Panc1 (cell line): Measurements from ENCODE around the gene GMNC. TPM values are rescaled to one million over a fixed set of nuclear protein-coding genes. Genes with fewer than 3 reads are reported as not detected.

Source experiments
- ATAC-seq: fragments of 200-7000 bp; cut with Tn5 transposase; 2 replicates; pipeline ENCODE4 v1.9.1; 2020; ENCODE audit warnings: mild to moderate bottlenecking, moderate library complexity
- BruUV-seq: library from RNA; stranded (reverse); fragments of 400-500 nt; replicated peaks from 2 replicates; lab custom pipeline; 2021; lab: Mats Ljungman, UMichigan
- CTCF ChIA-PET: fragments of 300-600 bp; sonication (Branson Sonifier 250); formaldehyde crosslinking; loops from one replicate; lab custom pipeline; 2022; ENCODE audit warnings: antibody characterized with exemption; lab: Charles Lee
- POLR2A ChIA-PET: fragments of 300-600 bp; sonication (Branson Sonifier 250); formaldehyde crosslinking; loops from one replicate; lab custom pipeline; 2022; ENCODE audit warnings: antibody characterized with exemption; lab: Charles Lee
- DNase-seq: peaks from one replicate; pipeline ENCODE4 v3.0.0-alpha.2; 2010; ENCODE audit warnings: low read depth, low spot score
- H3K27ac ChIP-seq: 2 replicates; pipeline ENCODE4 v1.5.1; 2011; ENCODE audit warnings: mild to moderate bottlenecking, low read length, inconsistent platforms
- H3K27me3 ChIP-seq: fragments of 200-500 bp; sonication (Bioruptor generic); 2 replicates; pipeline ENCODE4 v1.6.0; 2014; ENCODE audit warnings: low read length, inconsistent platforms; ENCODE audit not compliant: control insufficient read depth, insufficient read depth
- H3K36me3 ChIP-seq: fragments of 200-500 bp; sonication (Bioruptor generic); 2 replicates; pipeline ENCODE4 v1.5.1; 2014; ENCODE audit warnings: inconsistent platforms, mild to moderate bottlenecking, low read length, moderate library complexity; ENCODE audit not compliant: control insufficient read depth, insufficient read depth
- H3K4me1 ChIP-seq: 2 replicates; pipeline ENCODE4 v1.5.1; 2011; ENCODE audit warnings: inconsistent platforms, mild to moderate bottlenecking, low read length, moderate library complexity; ENCODE audit not compliant: control insufficient read depth, insufficient read depth
- H3K4me3 ChIP-seq, 2 experiments: 2 replicates each; pipeline ENCODE4 v1.5.1; 2011 to 2012; ENCODE audit warnings: low read depth in 2 of 2, low read length in 2 of 2, mild to moderate bottlenecking in 2 of 2, inconsistent platforms in 1 of 2, moderate library complexity in 1 of 2
- H3K9me3 ChIP-seq: fragments of 200-500 bp; sonication (Bioruptor generic); 2 replicates; pipeline ENCODE4 v1.5.1; 2014; ENCODE audit warnings: low read depth, mild to moderate bottlenecking, inconsistent platforms, low read length, moderate library complexity; ENCODE audit not compliant: control insufficient read depth, insufficient read depth
- CTCF ChIP-seq: fragments of 450-650 bp; IDR thresholded peaks from 2 replicates; pipeline ENCODE4 v1.5.1; 2017; ENCODE audit warnings: mild to moderate bottlenecking
- POLR2AphosphoS5 ChIP-seq: IDR thresholded peaks from 2 replicates; pipeline ENCODE4 v1.6.1; 2012; ENCODE audit warnings: mild to moderate bottlenecking, low read depth, low read length, moderate library complexity
- SIN3A ChIP-seq: IDR thresholded peaks from 2 replicates; pipeline ENCODE4 v1.6.1; 2012; ENCODE audit warnings: low read depth, mild to moderate bottlenecking, low read length, moderate library complexity, borderline replicate concordance; ENCODE audit not compliant: insufficient read depth
- TCF7L2 ChIP-seq: IDR thresholded peaks from 2 replicates; pipeline ENCODE4 v1.6.1; 2011; ENCODE audit warnings: mild to moderate bottlenecking, low read depth, low read length, inconsistent platforms
- in situ Hi-C: cut with HindIII; loops from 2 replicates; pipeline ENCODE4 v1.10.0; 2016; ENCODE audit warnings: low sequenced_read_pairs, low pct_unique_long_range_greater_than_20kb
- intact Hi-C: fragments of 100-400 bp; cut with micrococcal nuclease; formaldehyde crosslinking; loops from one replicate; pipeline ENCODE4 v1.10.0; 2022; ENCODE audit not compliant: unreplicated experiment
- total RNA-seq: library from RNA; stranded (reverse); gene quantifications from one replicate; pipeline ENCODE4 v1.2.1, GENCODE V29; 2021; ENCODE audit not compliant: unreplicated experiment
- TF ChIP-seq, protein P1 (sequence below), 2 experiments: IDR thresholded peaks; 2 replicates each; pipeline ENCODE4 v1.6.1; 2011 to 2012; ENCODE audit warnings: low read depth in 2 of 2, control low read depth in 1 of 2, low read length in 1 of 2, mild to moderate bottlenecking in 1 of 2, moderate library complexity in 1 of 2; ENCODE audit not compliant: insufficient read depth in 1 of 2

The GMNC gene
- total RNA-seq, 1 experiment from 2014 or later = not detected

DNA sequence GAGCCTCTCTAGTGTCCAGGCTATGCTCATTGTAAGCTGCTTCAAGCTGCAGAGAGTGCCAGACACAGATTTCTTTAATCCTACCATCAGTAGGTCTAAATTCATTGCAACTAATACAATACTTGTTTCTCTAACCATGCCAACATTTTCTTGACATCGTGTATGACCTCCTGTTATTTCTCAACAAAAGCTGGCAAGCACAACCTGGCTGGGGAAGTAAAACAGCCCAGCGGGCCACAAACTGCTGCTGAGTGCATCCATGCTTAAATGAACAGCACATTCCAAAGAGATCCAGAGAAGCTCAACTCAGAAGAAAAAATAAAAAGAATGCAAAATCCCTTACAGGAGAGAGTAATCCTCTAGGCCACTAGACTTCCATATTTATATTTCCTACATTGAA, 36.5 kb downstream of the GMNC start:
- ChIA-PET POLR2A (no interaction called here), CTCF (no interaction called here)
- in situ Hi-C loops (no loop called here), intact Hi-C loops (no loop called here)
- no peak overlapping the region for H3K27ac ChIP-seq
- H3K4me1 ChIP-seq = no peaks in the 10 kb centered on the region
- TF ChIP-seq, protein P1, sequence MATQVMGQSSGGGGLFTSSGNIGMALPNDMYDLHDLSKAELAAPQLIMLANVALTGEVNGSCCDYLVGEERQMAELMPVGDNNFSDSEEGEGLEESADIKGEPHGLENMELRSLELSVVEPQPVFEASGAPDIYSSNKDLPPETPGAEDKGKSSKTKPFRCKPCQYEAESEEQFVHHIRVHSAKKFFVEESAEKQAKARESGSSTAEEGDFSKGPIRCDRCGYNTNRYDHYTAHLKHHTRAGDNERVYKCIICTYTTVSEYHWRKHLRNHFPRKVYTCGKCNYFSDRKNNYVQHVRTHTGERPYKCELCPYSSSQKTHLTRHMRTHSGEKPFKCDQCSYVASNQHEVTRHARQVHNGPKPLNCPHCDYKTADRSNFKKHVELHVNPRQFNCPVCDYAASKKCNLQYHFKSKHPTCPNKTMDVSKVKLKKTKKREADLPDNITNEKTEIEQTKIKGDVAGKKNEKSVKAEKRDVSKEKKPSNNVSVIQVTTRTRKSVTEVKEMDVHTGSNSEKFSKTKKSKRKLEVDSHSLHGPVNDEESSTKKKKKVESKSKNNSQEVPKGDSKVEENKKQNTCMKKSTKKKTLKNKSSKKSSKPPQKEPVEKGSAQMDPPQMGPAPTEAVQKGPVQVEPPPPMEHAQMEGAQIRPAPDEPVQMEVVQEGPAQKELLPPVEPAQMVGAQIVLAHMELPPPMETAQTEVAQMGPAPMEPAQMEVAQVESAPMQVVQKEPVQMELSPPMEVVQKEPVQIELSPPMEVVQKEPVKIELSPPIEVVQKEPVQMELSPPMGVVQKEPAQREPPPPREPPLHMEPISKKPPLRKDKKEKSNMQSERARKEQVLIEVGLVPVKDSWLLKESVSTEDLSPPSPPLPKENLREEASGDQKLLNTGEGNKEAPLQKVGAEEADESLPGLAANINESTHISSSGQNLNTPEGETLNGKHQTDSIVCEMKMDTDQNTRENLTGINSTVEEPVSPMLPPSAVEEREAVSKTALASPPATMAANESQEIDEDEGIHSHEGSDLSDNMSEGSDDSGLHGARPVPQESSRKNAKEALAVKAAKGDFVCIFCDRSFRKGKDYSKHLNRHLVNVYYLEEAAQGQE (IDR thresholded peaks at IDR 0.05; ENCODE audit: insufficient read depth in 1 of 2, low read depth in 2 of 2, low read length in 1 of 2) = no peak
- TF ChIP-seq TCF7L2 (no peak), CTCF (no peak), POLR2AphosphoS5 (no peak), SIN3A (no peak)
- no peak for ATAC-seq
- BruUV-seq = no TSS peak
- DNase-seq = no peak
- no peak overlapping the region for H3K4me3 ChIP-seq
- H3K36me3 ChIP-seq = no peaks in the 10 kb centered on the region
- no peaks in the 10 kb centered on the region for H3K27me3 ChIP-seq
- H3K9me3 ChIP-seq = no peaks in the 10 kb centered on the region

GRCh38 chr3:190825386-190826016, 37.0 kb downstream of the GMNC start:
- in situ Hi-C loops = no loop called here

More at GRCh38 chr3:190825386-190826016, 37.0 kb downstream of the GMNC start:
- Histone ChIP-seq H3K9me3 (no peaks in the 10 kb centered on the region), H3K4me1 (no peaks in the 10 kb centered on the region), H3K36me3 (no peaks in the 10 kb centered on the region), H3K27ac (no peak overlapping the region), H3K27me3 (no peaks in the 10 kb centered on the region), H3K4me3 (no peak overlapping the region)
- TF ChIP-seq POLR2AphosphoS5 = no peak
- no peak for TF ChIP-seq CTCF
- no peak for TF ChIP-seq TCF7L2
- TF ChIP-seq, protein P1 (IDR thresholded peaks at IDR 0.05; ENCODE audit: insufficient read depth in 1 of 2, low read depth in 2 of 2, low read length in 1 of 2) = no peak
- CTCF ChIA-PET = no interaction called here
- BruUV-seq = no TSS peak
- ATAC-seq (no peak), DNase-seq (no peak)
- POLR2A ChIA-PET = no interaction called here
- intact Hi-C loops = no loop called here
